B cell (primary cell): ENCODE data around the gene TSHB. TPM values are rescaled to one million over a fixed set of nuclear protein-coding genes. Genes with fewer than 3 reads are reported as not detected.

Source experiments
- ATAC-seq: fragments of 200-7000 bp; cut with Tn5 transposase; one replicate; pipeline ENCODE4 v1.10.0; 2021; ENCODE audit warnings: low read depth, mild to moderate bottlenecking, moderate number of reproducible peaks, moderate library complexity
- CTCF ChIA-PET: fragments of 350-600 bp; sonication (Branson Sonifier 250); formaldehyde crosslinking; loops from one replicate; lab custom pipeline; 2021; ENCODE audit warnings: antibody characterized with exemption, inconsistent platforms; lab: Charles Lee
- POLR2A ChIA-PET: fragments of 350-600 bp; sonication (Branson Sonifier 250); formaldehyde crosslinking; loops from one replicate; lab custom pipeline; 2021; ENCODE audit warnings: antibody characterized with exemption; lab: Charles Lee
- DNase-seq: peaks from one replicate; pipeline ENCODE4 v3.0.0; 2013
- H2AFZ ChIP-seq: 2 replicates; pipeline ENCODE4 v1.6.1; 2012; ENCODE audit warnings: mild to moderate bottlenecking, low read depth, low read length; ENCODE audit not compliant: insufficient read depth, poor library complexity, severe bottlenecking
- H3K27ac ChIP-seq, 2 donors: 1 replicate in 1 of 2; 2 replicates in 1 of 2; pipeline ENCODE4 v1.5.1; 2012 to 2013; ENCODE audit warnings: low read length in 2 of 2, mild to moderate bottlenecking in 2 of 2, moderate library complexity in 1 of 2
- H3K27me3 ChIP-seq, 4 experiments: fragments of 200-600 bp in 1 of 4; sonication (generic) in 1 of 4; replicated peaks in 1 of 4; 1 replicate in 2 of 4; 2 replicates in 2 of 4; pipeline versions ENCODE4 v1.6.1 to v1.7.0; 2013 to 2016; ENCODE audit warnings: low read length in 3 of 4, mild to moderate bottlenecking in 2 of 4, mixed read lengths in 1 of 4, moderate library complexity in 1 of 4; ENCODE audit not compliant: insufficient read depth in 4 of 4, control insufficient read depth in 3 of 4; ENCODE audit errors: control extremely low read depth in 1 of 4
- H3K36me3 ChIP-seq, 2 experiments: replicated peaks in 1 of 2; 1 replicate in 1 of 2; 2 replicates in 1 of 2; pipeline versions ENCODE4 v1.6.1 to v1.7.1; 2013; ENCODE audit warnings: low read length in 1 of 2; ENCODE audit not compliant: insufficient read depth in 2 of 2, control insufficient read depth in 1 of 2; ENCODE audit errors: control extremely low read depth in 1 of 2, extremely low read depth in 1 of 2
- H3K4me1 ChIP-seq, 2 donors: fragments of 200-600 bp in 1 of 2; sonication (generic) in 1 of 2; 1 replicate in 1 of 2; 2 replicates in 1 of 2; pipeline versions ENCODE4 v1.5.1 to v1.6.1; 2013 to 2017; ENCODE audit warnings: low read length in 2 of 2; ENCODE audit not compliant: control insufficient read depth in 2 of 2, insufficient read depth in 2 of 2
- H3K4me2 ChIP-seq: replicated peaks from 2 replicates; pipeline ENCODE3; 2012; ENCODE audit warnings: mild to moderate bottlenecking, low read depth, low read length; ENCODE audit not compliant: poor library complexity, severe bottlenecking
- H3K4me3 ChIP-seq, 5 experiments: fragments of 200-600 bp in 1 of 5; sonication (generic) in 1 of 5; 1 replicate in 3 of 5; 2 replicates in 2 of 5; pipeline versions ENCODE4 v1.5.1 to v1.7.0; 2011 to 2016; ENCODE audit warnings: low read length in 4 of 5, mild to moderate bottlenecking in 4 of 5, low read depth in 2 of 5, control low read depth in 1 of 5, moderate library complexity in 1 of 5; ENCODE audit not compliant: insufficient read depth in 1 of 5; ENCODE audit errors: control extremely low read depth in 1 of 5, extremely low read depth in 1 of 5
- H3K79me2 ChIP-seq: fragments of 200-600 bp; sonication (generic); one replicate; pipeline ENCODE4 v1.6.0; 2016; ENCODE audit warnings: low read length; ENCODE audit not compliant: control insufficient read depth, insufficient read depth
- H3K9ac ChIP-seq: fragments of 200-600 bp; sonication (generic); 2 replicates; pipeline ENCODE4 v1.6.1; 2017; ENCODE audit warnings: mild to moderate bottlenecking, low read length, moderate library complexity
- H3K9me3 ChIP-seq, 3 donors: one replicate each; pipeline versions ENCODE4 v1.6.1 to v1.7.1; 2013; ENCODE audit warnings: low read length in 2 of 3; ENCODE audit not compliant: control insufficient read depth in 2 of 3, insufficient read depth in 1 of 3; ENCODE audit errors: control extremely low read depth in 1 of 3
- H4K20me1 ChIP-seq: 2 replicates; pipeline ENCODE4 v1.6.0; 2012; ENCODE audit warnings: mild to moderate bottlenecking, low read length; ENCODE audit not compliant: insufficient read depth, control insufficient read depth, poor library complexity, severe bottlenecking
- H3K27ac Mint-ChIP-seq: one replicate; pipeline ENCODE4 v1.8.0; 2021; ENCODE audit warnings: mixed read lengths
- H3K27me3 Mint-ChIP-seq: one replicate; pipeline ENCODE4 v1.8.0; 2021; ENCODE audit warnings: mixed read lengths
- H3K4me1 Mint-ChIP-seq: one replicate; pipeline ENCODE4 v1.8.0; 2021; ENCODE audit warnings: mixed read lengths
- H3K4me3 Mint-ChIP-seq: one replicate; pipeline ENCODE4 v1.8.0; 2021; ENCODE audit warnings: mixed read lengths
- H3K9me3 Mint-ChIP-seq: one replicate; pipeline ENCODE4 v1.8.0; 2022; ENCODE audit warnings: mixed read lengths; ENCODE audit not compliant: insufficient read depth
- EZH2 ChIP-seq: IDR thresholded peaks from 2 replicates; pipeline ENCODE4 v1.6.1; 2012; ENCODE audit warnings: borderline replicate concordance, low read depth, mild to moderate bottlenecking, moderate library complexity, low read length; ENCODE audit not compliant: insufficient read depth, poor library complexity, severe bottlenecking
- WGBS: methylation state at CpG from one replicate; pipeline ENCODE4 v1.1.5; 2013; ENCODE audit warnings: missing lambda C conversion rate; ENCODE audit not compliant: insufficient coverage; 5-methylcytosine and 5-hydroxymethylcytosine counted together
- intact Hi-C: fragments of 100-400 bp; cut with micrococcal nuclease; formaldehyde crosslinking; loops from one replicate; pipeline ENCODE4 v1.10.0; 2022
- polyA plus RNA-seq: library from polyadenylated mRNA; depleted of rRNA; stranded (reverse); fragments of >200 nt; gene quantifications from 2 replicates; pipeline ENCODE4 v1.2.3, GENCODE V29; 2012
- total RNA-seq, 2 donors: library from RNA; stranded (reverse); fragments of 120-200 nt in 1 of 2; gene quantifications; 1 replicate in 1 of 2; 2 replicates in 1 of 2; pipeline versions ENCODE4 v1.2.3 to v1.2.4, GENCODE V29; 2013 to 2022
- TF ChIP-seq, protein P1 (sequence below): fragments of 200-600 bp; IDR thresholded peaks from one replicate; pipeline ENCODE4 v1.8.0; 2022; ENCODE audit warnings: antibody characterized with exemption, mild to moderate bottlenecking

Gene TSHB
- total and polyA plus RNA-seq, 2 donors (not counting 1 experiment from before 2014, with no cell fraction given): not detected

DNA sequence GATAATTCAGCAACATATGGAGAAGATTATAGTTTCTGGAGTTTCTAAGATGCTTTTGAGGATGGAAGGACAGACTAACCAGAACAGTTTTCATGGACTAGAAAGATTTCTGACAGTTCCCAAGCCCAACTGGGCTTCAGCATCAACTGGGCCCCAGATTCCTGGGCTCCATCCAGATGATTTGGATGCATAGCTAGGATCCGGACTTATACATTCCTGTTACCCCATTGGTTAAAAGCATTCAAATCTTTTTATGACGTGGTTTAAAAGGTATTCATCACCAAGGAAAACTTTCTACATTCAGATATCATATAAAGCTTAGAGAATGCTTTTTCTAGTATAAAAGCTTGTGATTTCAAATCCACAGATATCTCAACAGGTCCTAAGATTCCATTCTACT is 29.7 kb downstream of the TSHB start:
- no peaks in the 10 kb centered on the region for H3K79me2 ChIP-seq
- H3K27me3 ChIP-seq: no peaks in the 10 kb centered on the region
- no peaks in the 10 kb centered on the region for H3K9me3 ChIP-seq
- no peaks in the 10 kb centered on the region for H4K20me1 ChIP-seq
- DNase-seq (no peak), ATAC-seq (no peak)
- peaks cover 13 to 16% of the 10 kb centered on the region in 2 donors for H3K4me1 ChIP-seq
- H3K4me3 Mint-ChIP-seq: no peak overlapping the region
- H3K36me3 ChIP-seq: no peaks in the 10 kb centered on the region
- no CpG with 5 or more reads among the region's 2 CpGs for WGBS
- POLR2A ChIA-PET: no interaction called here
- no peak overlapping the region for H3K27ac ChIP-seq
- no peaks in the 10 kb centered on the region for H3K27me3 Mint-ChIP-seq
- CTCF ChIA-PET: interaction anchor here (1.1 to 2.0 kb wide), 2 partner anchors 9 to 54 kb away, joined by 3 to 5 read pairs; no protein-coding TSS in a partner anchor
- no peak overlapping the region for H3K4me2 ChIP-seq
- intact Hi-C loops: loop anchor here (5.0 kb wide), 1 partner anchor 53 kb away; no protein-coding TSS in a partner anchor
- TF ChIP-seq EZH2: no peak
- TF ChIP-seq, protein P1, sequence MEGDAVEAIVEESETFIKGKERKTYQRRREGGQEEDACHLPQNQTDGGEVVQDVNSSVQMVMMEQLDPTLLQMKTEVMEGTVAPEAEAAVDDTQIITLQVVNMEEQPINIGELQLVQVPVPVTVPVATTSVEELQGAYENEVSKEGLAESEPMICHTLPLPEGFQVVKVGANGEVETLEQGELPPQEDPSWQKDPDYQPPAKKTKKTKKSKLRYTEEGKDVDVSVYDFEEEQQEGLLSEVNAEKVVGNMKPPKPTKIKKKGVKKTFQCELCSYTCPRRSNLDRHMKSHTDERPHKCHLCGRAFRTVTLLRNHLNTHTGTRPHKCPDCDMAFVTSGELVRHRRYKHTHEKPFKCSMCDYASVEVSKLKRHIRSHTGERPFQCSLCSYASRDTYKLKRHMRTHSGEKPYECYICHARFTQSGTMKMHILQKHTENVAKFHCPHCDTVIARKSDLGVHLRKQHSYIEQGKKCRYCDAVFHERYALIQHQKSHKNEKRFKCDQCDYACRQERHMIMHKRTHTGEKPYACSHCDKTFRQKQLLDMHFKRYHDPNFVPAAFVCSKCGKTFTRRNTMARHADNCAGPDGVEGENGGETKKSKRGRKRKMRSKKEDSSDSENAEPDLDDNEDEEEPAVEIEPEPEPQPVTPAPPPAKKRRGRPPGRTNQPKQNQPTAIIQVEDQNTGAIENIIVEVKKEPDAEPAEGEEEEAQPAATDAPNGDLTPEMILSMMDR: no peak
- H2AFZ ChIP-seq: no peak overlapping the region
- H3K4me1 Mint-ChIP-seq: peaks cover 18% of the 10 kb centered on the region
- no peak overlapping the region for H3K27ac Mint-ChIP-seq
- peaks cover 3% of the 10 kb centered on the region for H3K9me3 Mint-ChIP-seq
- no peak overlapping the region for H3K9ac ChIP-seq
- H3K4me3 ChIP-seq: no peak overlapping the region

DNA sequence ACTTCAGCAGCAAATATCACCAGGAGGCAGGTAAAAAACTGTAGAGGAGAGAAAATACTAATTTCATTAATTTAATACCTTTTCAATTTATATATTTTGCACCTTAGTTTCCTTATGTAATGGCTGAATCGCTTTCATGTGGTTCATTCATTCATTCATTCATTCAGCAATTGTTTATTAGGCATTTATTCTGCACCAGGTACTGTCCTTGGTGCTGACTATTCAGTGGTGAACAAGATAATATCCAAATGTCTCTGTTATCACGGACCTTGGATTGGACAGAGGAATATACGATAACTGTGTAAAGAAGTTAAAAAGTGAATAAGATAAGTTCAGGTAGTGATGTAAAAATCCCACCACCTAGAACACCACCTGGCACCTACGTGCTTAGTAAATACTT is 30.9 kb downstream of the TSHB start:
- intact Hi-C loops: no loop called here
- WGBS: no CpG with 5 or more reads among the region's 4 CpGs
- H3K4me3 Mint-ChIP-seq: no peak overlapping the region

More for the DNA sequence above, 30.9 kb downstream of the TSHB start:
- CTCF ChIA-PET: no interaction called here
- Histone ChIP-seq H3K4me2 (no peak overlapping the region), H2AFZ (no peak overlapping the region), H3K9ac (no peak overlapping the region), H3K9me3 (no peaks in the 10 kb centered on the region), H3K36me3 (no peaks in the 10 kb centered on the region), H3K27ac (no peak overlapping the region), H3K4me1 (peaks cover 13 to 16% of the 10 kb centered on the region in 2 donors), H3K79me2 (no peaks in the 10 kb centered on the region), H3K4me3 (no peak overlapping the region), H3K27me3 (no peaks in the 10 kb centered on the region), H4K20me1 (no peaks in the 10 kb centered on the region)
- Mint-ChIP-seq H3K27ac (no peak overlapping the region), H3K27me3 (no peaks in the 10 kb centered on the region), H3K9me3 (peaks cover 3% of the 10 kb centered on the region), H3K4me1 (peaks cover 19% of the 10 kb centered on the region)
- DNase-seq: no peak
- POLR2A ChIA-PET: no interaction called here
- TF ChIP-seq, protein P1: no peak
- no peak for TF ChIP-seq EZH2
- no peak for ATAC-seq
